Fibroblast of lung (primary cell): ENCODE data around the gene NUP210. TPM values are rescaled to one million over a fixed set of nuclear protein-coding genes. Genes with fewer than 3 reads are reported as not detected.

Experiments used
- DNase-seq, 2 donors: peaks; one replicate each; pipeline versions ENCODE4 v3.0.0 to v3.0.0-alpha.2; 2010; ENCODE audit warnings: low read depth in 2 of 2
- H2AFZ ChIP-seq: 2 replicates; pipeline ENCODE4 v1.5.1; 2012; ENCODE audit warnings: low read length, control low read depth, inconsistent platforms
- H3K27ac ChIP-seq: 2 replicates; pipeline ENCODE4 v1.5.1; 2011; ENCODE audit warnings: low read length, control low read depth; ENCODE audit not compliant: insufficient read depth
- H3K27me3 ChIP-seq: 2 replicates; pipeline ENCODE4 v1.5.1; 2011; ENCODE audit warnings: mild to moderate bottlenecking, low read length; ENCODE audit not compliant: control insufficient read depth, insufficient read depth
- H3K36me3 ChIP-seq: 2 replicates; pipeline ENCODE4 v1.5.1; 2011; ENCODE audit warnings: low read length; ENCODE audit not compliant: control insufficient read depth, insufficient read depth
- H3K4me1 ChIP-seq: 2 replicates; pipeline ENCODE4 v1.5.1; 2011; ENCODE audit warnings: low read length; ENCODE audit not compliant: control insufficient read depth, insufficient read depth; ENCODE audit errors: extremely low read depth
- H3K4me2 ChIP-seq: 2 replicates; pipeline ENCODE4 v1.5.1; 2011; ENCODE audit warnings: low read length, control low read depth; ENCODE audit not compliant: insufficient read depth; ENCODE audit errors: extremely low read depth
- H3K4me3 ChIP-seq, 4 experiments: fragments of 200-600 bp in 1 of 4; sonication (generic) in 1 of 4; replicated peaks in 1 of 4; 2 replicates each; pipeline ENCODE4 v1.5.1; 2011 to 2016; ENCODE audit warnings: low read length in 4 of 4, low read depth in 3 of 4, mild to moderate bottlenecking in 3 of 4, control low read depth in 2 of 4, inconsistent platforms in 1 of 4, mixed read lengths in 1 of 4; ENCODE audit not compliant: insufficient read depth in 1 of 4; ENCODE audit errors: control extremely low read depth in 1 of 4
- H3K79me2 ChIP-seq: 2 replicates; pipeline ENCODE4 v1.5.1; 2012; ENCODE audit warnings: mild to moderate bottlenecking, low read length, inconsistent platforms; ENCODE audit not compliant: control insufficient read depth, insufficient read depth
- H3K9ac ChIP-seq: 2 replicates; pipeline ENCODE4 v1.5.1; 2011; ENCODE audit warnings: mild to moderate bottlenecking, low read length, control low read depth; ENCODE audit not compliant: insufficient read depth
- H3K9me3 ChIP-seq: 2 replicates; pipeline ENCODE4 v1.5.1; 2012; ENCODE audit warnings: low read depth, low read length; ENCODE audit not compliant: control insufficient read depth, insufficient read depth
- H4K20me1 ChIP-seq: 2 replicates; pipeline ENCODE4 v1.5.1; 2011; ENCODE audit warnings: low read length; ENCODE audit not compliant: control insufficient read depth, insufficient read depth; ENCODE audit errors: extremely low read depth
- EZH2 ChIP-seq: IDR thresholded peaks from 2 replicates; pipeline ENCODE4 v1.5.1; 2012; ENCODE audit warnings: low read length, control low read depth, mild to moderate bottlenecking; ENCODE audit errors: missing control alignments
- polyA plus RNA-seq, 2 donors: library from polyadenylated mRNA; depleted of rRNA in 1 of 2; stranded (reverse) in 1 of 2; unstranded in 1 of 2; fragments of >200 nt; gene quantifications; 2 replicates each; pipeline ENCODE4 v1.2.1, GENCODE V29; 2011 to 2012; ENCODE audit warnings: missing spikeins in 1 of 2
- total RNA-seq: library from RNA; depleted of rRNA; stranded (reverse); fragments of >200 nt; gene quantifications from 2 replicates; pipeline ENCODE4 v1.2.1, GENCODE V29; 2014
- TF ChIP-seq, protein P1 (sequence below), 2 donors: IDR thresholded peaks in 1 of 2; conservative IDR thresholded peaks in 1 of 2; 1 replicate in 1 of 2; 2 replicates in 1 of 2; pipeline ENCODE4 v1.5.1; 2011 to 2012; ENCODE audit warnings: low read length in 2 of 2, control low read depth in 1 of 2, inconsistent platforms in 1 of 2, low read depth in 1 of 2, mild to moderate bottlenecking in 1 of 2

The NUP210 gene
- total and polyA plus RNA-seq, 2 donors (not counting 1 experiment from before 2014, with no cell fraction given): 0.09 to 0.33 TPM

DNA sequence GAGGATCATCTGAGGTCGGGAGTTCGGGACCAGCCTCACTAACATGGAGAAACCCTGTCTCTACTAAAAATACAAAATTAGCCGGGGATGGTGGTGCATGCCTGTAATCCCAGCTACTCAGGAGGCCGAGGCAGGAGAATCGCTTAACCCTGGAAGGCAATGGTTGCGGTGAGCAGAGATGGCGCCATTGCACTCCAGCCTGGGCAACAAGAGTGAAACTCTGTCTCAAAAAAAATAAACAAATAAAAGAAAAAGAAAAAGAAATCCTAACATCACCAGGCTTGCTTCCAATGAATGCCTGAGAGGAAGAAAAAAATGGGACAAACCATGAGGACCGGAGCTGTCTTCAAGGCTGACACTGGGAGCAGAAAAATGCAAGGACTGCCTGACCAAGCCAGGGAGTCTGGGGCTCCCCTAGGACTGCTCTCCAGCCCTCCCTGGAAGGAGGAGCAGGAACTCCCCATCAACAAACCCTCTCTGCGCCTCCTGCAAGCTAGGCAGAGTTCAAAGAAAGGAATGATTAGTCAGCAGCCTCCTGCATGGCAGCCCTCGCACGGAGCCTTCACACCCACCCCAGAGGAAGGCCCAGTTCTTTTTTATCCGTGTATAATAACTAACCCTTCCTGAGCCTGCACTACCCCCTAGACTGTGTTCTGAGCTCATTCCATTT is 55.4 kb downstream of the NUP210 start:
- H3K4me1 ChIP-seq: peaks cover 2% of the 10 kb centered on the region
- no peak overlapping the region for H3K27ac ChIP-seq
- H3K4me2 ChIP-seq: no peak overlapping the region
- no peaks in the 10 kb centered on the region for H3K36me3 ChIP-seq
- no peak overlapping the region for H2AFZ ChIP-seq
- no peak overlapping the region for H3K9ac ChIP-seq
- H3K9me3 ChIP-seq: no peaks in the 10 kb centered on the region
- no peaks in the 10 kb centered on the region for H3K79me2 ChIP-seq
- no peaks in the 10 kb centered on the region for H3K27me3 ChIP-seq
- TF ChIP-seq, protein P1, sequence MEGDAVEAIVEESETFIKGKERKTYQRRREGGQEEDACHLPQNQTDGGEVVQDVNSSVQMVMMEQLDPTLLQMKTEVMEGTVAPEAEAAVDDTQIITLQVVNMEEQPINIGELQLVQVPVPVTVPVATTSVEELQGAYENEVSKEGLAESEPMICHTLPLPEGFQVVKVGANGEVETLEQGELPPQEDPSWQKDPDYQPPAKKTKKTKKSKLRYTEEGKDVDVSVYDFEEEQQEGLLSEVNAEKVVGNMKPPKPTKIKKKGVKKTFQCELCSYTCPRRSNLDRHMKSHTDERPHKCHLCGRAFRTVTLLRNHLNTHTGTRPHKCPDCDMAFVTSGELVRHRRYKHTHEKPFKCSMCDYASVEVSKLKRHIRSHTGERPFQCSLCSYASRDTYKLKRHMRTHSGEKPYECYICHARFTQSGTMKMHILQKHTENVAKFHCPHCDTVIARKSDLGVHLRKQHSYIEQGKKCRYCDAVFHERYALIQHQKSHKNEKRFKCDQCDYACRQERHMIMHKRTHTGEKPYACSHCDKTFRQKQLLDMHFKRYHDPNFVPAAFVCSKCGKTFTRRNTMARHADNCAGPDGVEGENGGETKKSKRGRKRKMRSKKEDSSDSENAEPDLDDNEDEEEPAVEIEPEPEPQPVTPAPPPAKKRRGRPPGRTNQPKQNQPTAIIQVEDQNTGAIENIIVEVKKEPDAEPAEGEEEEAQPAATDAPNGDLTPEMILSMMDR (conservative IDR thresholded peaks at IDR 0.05 in 1 of 2, IDR thresholded peaks at IDR 0.05 in 1 of 2; ENCODE audit: low read depth in 1 of 2, low read length in 2 of 2): no peak
- no peak for TF ChIP-seq EZH2
- H4K20me1 ChIP-seq: no peaks in the 10 kb centered on the region
- peak in 1 of 2 donors; percentile 37 for DNase-seq
- no peak overlapping the region for H3K4me3 ChIP-seq

DNA sequence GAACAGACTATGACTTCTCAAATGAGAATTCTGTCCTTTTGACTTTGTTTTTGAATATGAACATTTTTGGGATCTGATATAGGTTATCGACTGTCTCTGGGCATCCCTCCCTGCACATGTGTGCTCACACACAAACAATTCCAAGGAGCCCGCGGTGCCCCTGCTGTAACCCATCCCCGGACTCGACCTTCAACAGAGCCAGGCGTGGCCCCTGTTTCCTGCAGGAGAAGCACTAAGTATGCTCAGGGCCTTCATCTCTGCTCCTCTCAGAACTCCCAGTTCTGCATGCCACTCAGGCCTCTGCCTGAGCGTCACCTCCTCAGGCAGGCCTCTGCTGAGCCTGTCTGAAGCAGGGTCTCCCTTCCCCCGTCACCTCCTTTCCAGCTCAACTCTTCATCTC is 57.6 kb downstream of the NUP210 start:
- H3K36me3 ChIP-seq: no peaks in the 10 kb centered on the region
- no peak overlapping the region for H3K9ac ChIP-seq
- H3K79me2 ChIP-seq: no peaks in the 10 kb centered on the region
- no peak overlapping the region for H3K27ac ChIP-seq
- no peaks in the 10 kb centered on the region for H3K27me3 ChIP-seq
- DNase-seq: no peak
- peaks cover 2% of the 10 kb centered on the region for H3K4me1 ChIP-seq
- H3K9me3 ChIP-seq: no peaks in the 10 kb centered on the region
- no peak overlapping the region for H3K4me3 ChIP-seq
- no peak overlapping the region for H3K4me2 ChIP-seq
- TF ChIP-seq, protein P1 (conservative IDR thresholded peaks at IDR 0.05 in 1 of 2, IDR thresholded peaks at IDR 0.05 in 1 of 2; ENCODE audit: low read depth in 1 of 2, low read length in 2 of 2): no peak
- TF ChIP-seq EZH2: no peak
- no peak overlapping the region for H2AFZ ChIP-seq
- no peaks in the 10 kb centered on the region for H4K20me1 ChIP-seq

DNA sequence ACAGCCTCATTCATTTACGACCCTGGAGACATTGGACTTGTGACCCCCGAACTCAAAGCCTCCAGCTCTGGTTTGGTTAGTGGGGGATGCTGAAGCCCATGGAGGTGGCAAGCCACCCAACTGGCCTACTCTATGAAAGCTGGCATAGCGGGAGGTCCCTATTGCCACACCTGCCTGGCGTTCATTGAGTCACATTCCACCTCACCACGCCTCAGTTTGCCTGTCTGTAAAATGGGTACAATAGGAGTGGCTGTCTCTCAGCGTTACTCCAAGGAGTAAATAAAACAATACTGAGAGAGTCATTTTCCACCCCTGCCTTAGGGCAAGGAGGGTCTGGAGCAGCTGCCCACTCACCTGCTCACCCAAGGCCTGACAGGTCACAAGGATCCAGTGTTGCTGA is 60.2 kb downstream of the NUP210 start:
- Histone ChIP-seq H3K36me3 (no peaks in the 10 kb centered on the region), H3K4me1 (peaks cover 2% of the 10 kb centered on the region)
- no peak for TF ChIP-seq EZH2
- TF ChIP-seq, protein P1 (conservative IDR thresholded peaks at IDR 0.05 in 1 of 2, IDR thresholded peaks at IDR 0.05 in 1 of 2; ENCODE audit: low read depth in 1 of 2, low read length in 2 of 2): no peak

More for the DNA sequence above, 60.2 kb downstream of the NUP210 start:
- H3K9ac ChIP-seq: no peak overlapping the region
- H3K27me3 ChIP-seq: no peaks in the 10 kb centered on the region
- H3K9me3 ChIP-seq: no peaks in the 10 kb centered on the region
- H3K4me2 ChIP-seq: no peak overlapping the region
- no peak for DNase-seq
- H4K20me1 ChIP-seq: no peaks in the 10 kb centered on the region
- no peak overlapping the region for H3K4me3 ChIP-seq
- no peaks in the 10 kb centered on the region for H3K79me2 ChIP-seq
- no peak overlapping the region for H2AFZ ChIP-seq
- no peak overlapping the region for H3K27ac ChIP-seq
